Measurements from ENCODE around the gene CRYL1. TPM values are rescaled to one million over a fixed set of nuclear protein-coding genes. Genes with fewer than 3 reads are reported as not detected.

The CRYL1 gene
- total and polyA plus RNA-seq, 7 donors: 6.4 to 18.5 (median 12.9) TPM

Other genes starting within 250 kb of the CRYL1 start
- 1 to 10 TPM; 3.9 to 9.8 (median 6.0) TPM for gene IFT88, start 41.3 kb upstream of the CRYL1 start, total RNA-seq
- gene IFT88, start 41.3 kb upstream of the CRYL1 start, polyA plus RNA-seq: 1 to 10 TPM; 4.5 to 6.2 (median 4.6) TPM
- gene IL17D, start 177.8 kb upstream of the CRYL1 start, total RNA-seq: 10 to 100 TPM in 3 of 4 donors, 1 to 10 TPM in 1; 3.0 to 78.9 (median 39.4) TPM
- 1 to 10 TPM; 1.0 to 7.7 (median 5.6) TPM for gene IL17D, start 177.8 kb upstream of the CRYL1 start, polyA plus RNA-seq
- gene EEF1AKMT1, start 248.1 kb upstream of the CRYL1 start, total RNA-seq: 1 to 10 TPM; 8.2 to 8.9 (median 8.2) TPM
- gene EEF1AKMT1, start 248.1 kb upstream of the CRYL1 start, polyA plus RNA-seq: 1 to 10 TPM; 5.1 to 9.9 (median 7.1) TPM

All from psoas muscle (tissue), 7 donors.